22Rv1 (cell line): ENCODE results near the gene LRMDA.

Experiments used
- ZFX ChIP-seq: fragments of 450-650 bp; IDR thresholded peaks from 2 replicates; pipeline ENCODE4 v1.6.1; 2017; ENCODE audit warnings: antibody characterized with exemption, borderline replicate concordance
- TF ChIP-seq, protein P1 (sequence below): fragments of 450-650 bp; IDR thresholded peaks from 2 replicates; pipeline ENCODE4 v1.5.1; 2017; ENCODE audit warnings: mild to moderate bottlenecking

DNA sequence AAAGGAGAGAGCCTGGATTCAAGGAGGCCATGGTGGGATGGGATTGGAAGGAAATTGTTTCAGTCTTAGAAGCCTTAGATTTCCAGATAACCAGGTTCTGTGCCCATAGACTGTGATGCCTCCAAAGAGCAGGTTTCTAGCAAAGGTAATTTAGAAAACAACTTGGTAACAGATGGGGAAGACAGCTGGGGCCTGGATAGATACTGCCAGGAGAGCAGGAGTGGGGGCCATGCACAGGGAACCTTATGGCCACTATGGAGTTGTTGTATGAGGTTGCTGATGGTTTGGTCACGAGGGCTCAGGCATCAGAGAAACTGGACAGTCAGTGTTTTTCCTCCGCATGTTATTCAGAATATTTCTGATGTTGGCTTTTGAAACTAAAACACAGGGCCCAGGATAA is 901.9 kb downstream of the LRMDA start:
- TF ChIP-seq, protein P1, sequence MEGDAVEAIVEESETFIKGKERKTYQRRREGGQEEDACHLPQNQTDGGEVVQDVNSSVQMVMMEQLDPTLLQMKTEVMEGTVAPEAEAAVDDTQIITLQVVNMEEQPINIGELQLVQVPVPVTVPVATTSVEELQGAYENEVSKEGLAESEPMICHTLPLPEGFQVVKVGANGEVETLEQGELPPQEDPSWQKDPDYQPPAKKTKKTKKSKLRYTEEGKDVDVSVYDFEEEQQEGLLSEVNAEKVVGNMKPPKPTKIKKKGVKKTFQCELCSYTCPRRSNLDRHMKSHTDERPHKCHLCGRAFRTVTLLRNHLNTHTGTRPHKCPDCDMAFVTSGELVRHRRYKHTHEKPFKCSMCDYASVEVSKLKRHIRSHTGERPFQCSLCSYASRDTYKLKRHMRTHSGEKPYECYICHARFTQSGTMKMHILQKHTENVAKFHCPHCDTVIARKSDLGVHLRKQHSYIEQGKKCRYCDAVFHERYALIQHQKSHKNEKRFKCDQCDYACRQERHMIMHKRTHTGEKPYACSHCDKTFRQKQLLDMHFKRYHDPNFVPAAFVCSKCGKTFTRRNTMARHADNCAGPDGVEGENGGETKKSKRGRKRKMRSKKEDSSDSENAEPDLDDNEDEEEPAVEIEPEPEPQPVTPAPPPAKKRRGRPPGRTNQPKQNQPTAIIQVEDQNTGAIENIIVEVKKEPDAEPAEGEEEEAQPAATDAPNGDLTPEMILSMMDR = no peak
- no peak for TF ChIP-seq ZFX
